GM12892 (cell line): ENCODE data around the gene ZCCHC8.
"Not testable (repeated sequence)": the region's sequence is repeated elsewhere in the genome, so short reads cannot be mapped to it uniquely, and the experiment has no call there.

Experiments
- DNase-seq: peaks from one replicate; pipeline ENCODE4 v3.0.0; 2011; ENCODE audit not compliant: insufficient read length
- FAIRE-seq: peaks from 2 replicates; lab custom pipeline; 2011; peaks lifted over from hg19 to GRCh38; lab: Jason Lieb, UNC
- POLR2A ChIP-seq: IDR thresholded peaks from 2 replicates; pipeline ENCODE4 v1.6.1; 2011; ENCODE audit warnings: low read depth, low read length, control low read depth
- POLR2AphosphoS5 ChIP-seq: IDR thresholded peaks from 2 replicates; pipeline ENCODE4 v1.6.1; 2011; ENCODE audit warnings: low read depth, low read length, control low read depth
- TAF1 ChIP-seq: IDR thresholded peaks from 2 replicates; pipeline ENCODE4 v1.6.1; 2011; ENCODE audit warnings: low read depth, mild to moderate bottlenecking, control low read depth, low read length, borderline replicate concordance

The ZCCHC8 gene

GRCh38 chr12:122437656-122438121 is 63.0 kb downstream of the ZCCHC8 start:
- FAIRE-seq, result no peak
- no peak for DNase-seq
- TF ChIP-seq POLR2A, result no peak
- no peak for TF ChIP-seq POLR2AphosphoS5
- no peak for TF ChIP-seq TAF1

- TF ChIP-seq POLR2AphosphoS5 (no peak), POLR2A (no peak), TAF1 (no peak)
- DNase-seq (no peak), FAIRE-seq (no peak)
These were observed 65.5 kb downstream of the ZCCHC8 start for GRCh38 chr12:122435186-122435585.

DNA sequence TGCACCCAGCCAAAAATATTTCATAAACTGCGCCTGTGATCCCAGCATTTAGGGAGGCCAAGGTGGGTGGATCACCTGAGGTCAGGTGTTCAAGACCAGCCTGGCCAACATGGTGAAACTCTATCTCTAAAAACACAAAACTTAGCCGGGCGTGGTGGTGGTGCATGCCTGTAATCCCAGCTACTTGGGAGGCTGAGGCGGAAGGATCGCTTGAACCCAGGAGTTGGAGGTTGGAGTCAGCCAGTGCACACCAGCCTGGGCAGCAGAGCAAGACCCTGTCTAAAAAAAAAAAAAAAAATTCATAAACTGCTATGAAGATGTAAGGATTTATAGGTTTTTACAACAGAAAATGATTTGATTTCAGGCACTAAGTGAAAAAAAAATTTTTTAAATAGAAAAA is 71.7 kb downstream of the ZCCHC8 start:
- DNase-seq, FAIRE-seq: not testable (repeated sequence)

- DNase-seq (no peak), FAIRE-seq (no peak)
- TF ChIP-seq POLR2A (no peak), POLR2AphosphoS5 (no peak), TAF1 (no peak)
These were observed 73.3 kb downstream of the ZCCHC8 start for GRCh38 chr12:122427403-122427802.

GRCh38 chr12:122423258-122424165 is 77.2 kb downstream of the ZCCHC8 start:
- DNase-seq (no peak), FAIRE-seq (peak; percentile 61)
- TF ChIP-seq TAF1, result no peak
- TF ChIP-seq POLR2A, result peak; percentile 36; the same call in 1 of the 2 replicates

DNA sequence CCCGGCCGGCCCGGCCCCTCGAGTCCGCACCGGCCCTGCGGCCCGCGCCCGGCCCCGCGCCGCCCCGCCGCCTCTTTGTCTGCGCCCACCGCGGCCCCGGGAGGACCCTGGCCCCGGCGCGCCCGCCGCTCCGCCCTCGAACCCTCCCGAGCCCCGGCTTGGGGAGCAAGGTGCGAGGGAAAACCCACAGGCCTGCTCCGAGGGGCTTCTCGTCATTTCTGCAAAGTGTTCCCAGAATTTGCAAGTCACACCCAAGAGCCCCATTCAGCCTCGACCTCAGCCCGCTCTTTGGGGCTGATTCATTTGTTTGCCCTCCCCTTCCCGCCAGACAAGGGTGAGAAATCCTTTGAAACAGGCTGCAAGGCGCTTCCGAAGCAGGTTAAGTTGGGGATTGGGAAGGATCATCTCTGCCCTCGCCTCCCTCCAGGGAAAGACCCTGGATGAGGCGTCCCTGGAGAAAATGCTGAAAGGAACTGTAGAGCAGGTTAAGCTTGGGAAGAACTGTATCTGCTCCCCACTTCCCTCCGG is 77.9 kb downstream of the ZCCHC8 start:
- no peak for TF ChIP-seq POLR2AphosphoS5
- no peak for TF ChIP-seq TAF1
- no peak for TF ChIP-seq POLR2A
- FAIRE-seq, result peak; percentile 50
- no peak for DNase-seq

GRCh38 chr12:122421821-122422729 is 78.7 kb downstream of the ZCCHC8 start, which contains the start of gene CLIP1:
TSS of gene CLIP1 (minus strand) at chr12:122422669. CDS start at chr12:122380452, 42,217 bp downstream.
- TF ChIP-seq TAF1 (no peak), POLR2A (peak; percentile 33; the same call in 1 of the 2 replicates), POLR2AphosphoS5 (no peak)
- peak; percentile 46 for DNase-seq
- FAIRE-seq, result no peak
